GM21717 (cell line): ENCODE results near the gene MGST3.
"Not testable (repeated sequence)": the region's sequence is repeated elsewhere in the genome, so short reads cannot be mapped to it uniquely, and the experiment has no call there.

Experiments
- ATAC-seq: cut with Tn5 transposase; IDR thresholded peaks from one replicate; pipeline ENCODE4 v1.9.1; 2021; ENCODE audit warnings: mild to moderate bottlenecking, moderate library complexity; ENCODE audit not compliant: unreplicated experiment

Gene MGST3

DNA sequence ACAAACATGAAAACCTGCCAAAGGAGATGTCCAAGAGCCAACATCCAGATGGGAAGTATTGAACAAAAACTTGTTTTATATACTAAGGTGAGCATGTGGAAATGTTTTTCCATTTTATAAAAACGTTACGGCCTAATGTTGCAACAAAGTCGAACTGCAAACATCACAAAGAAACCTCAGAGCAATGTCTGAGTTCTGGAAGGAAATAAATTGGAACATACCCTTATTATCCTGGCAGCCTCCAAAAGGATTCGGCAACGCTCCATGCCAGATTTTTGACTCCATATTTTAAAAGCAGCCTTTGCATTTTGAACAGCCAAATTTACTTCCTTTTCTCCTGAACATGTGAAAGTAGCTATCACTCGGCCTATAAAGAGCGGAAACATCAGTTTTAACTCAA lies 64.0 kb downstream of the MGST3 start:
- ATAC-seq, result no peak

DNA sequence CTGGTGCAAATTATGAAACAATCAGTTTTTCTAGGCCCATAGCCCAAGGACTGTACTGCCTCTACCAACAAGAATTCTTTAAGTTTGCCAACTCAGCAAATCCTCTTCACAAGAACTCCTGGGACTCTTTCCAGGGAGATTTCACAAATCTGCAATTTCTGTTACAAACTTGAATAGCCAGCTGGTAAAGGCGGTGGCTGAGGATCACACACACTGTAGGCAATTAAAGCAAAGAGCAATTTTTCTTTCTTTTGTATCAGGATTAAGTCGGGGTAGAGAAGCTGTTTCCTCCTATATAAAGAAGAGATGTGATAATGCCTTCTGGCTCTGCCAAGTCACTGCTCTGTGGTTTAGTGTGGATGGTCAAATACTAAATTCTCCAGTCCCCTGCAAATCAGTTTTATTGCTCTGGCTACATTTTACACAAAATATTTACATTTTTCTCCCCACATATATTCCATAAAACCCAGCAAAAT lies 65.6 kb downstream of the MGST3 start:
- ATAC-seq, result no peak

DNA sequence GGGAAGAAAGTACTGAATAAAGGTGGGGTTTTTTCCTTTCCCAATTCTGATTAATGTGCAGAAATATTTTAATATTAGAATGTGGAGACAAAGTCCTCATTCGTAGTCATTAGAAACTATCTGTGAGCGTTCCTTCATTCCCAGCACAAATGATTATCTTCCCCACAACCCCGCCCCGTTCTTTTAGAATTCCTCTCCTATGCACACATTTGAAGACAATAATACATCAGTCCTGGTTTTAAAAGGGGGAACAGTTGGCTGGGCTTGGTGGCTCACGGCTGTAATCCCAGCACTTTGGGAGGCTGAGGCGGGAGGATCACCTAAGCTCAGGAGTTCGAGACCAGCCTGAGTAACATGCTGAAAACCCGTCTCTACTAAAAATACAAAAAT lies 66.5 kb downstream of the MGST3 start:
- ATAC-seq, result no peak

DNA sequence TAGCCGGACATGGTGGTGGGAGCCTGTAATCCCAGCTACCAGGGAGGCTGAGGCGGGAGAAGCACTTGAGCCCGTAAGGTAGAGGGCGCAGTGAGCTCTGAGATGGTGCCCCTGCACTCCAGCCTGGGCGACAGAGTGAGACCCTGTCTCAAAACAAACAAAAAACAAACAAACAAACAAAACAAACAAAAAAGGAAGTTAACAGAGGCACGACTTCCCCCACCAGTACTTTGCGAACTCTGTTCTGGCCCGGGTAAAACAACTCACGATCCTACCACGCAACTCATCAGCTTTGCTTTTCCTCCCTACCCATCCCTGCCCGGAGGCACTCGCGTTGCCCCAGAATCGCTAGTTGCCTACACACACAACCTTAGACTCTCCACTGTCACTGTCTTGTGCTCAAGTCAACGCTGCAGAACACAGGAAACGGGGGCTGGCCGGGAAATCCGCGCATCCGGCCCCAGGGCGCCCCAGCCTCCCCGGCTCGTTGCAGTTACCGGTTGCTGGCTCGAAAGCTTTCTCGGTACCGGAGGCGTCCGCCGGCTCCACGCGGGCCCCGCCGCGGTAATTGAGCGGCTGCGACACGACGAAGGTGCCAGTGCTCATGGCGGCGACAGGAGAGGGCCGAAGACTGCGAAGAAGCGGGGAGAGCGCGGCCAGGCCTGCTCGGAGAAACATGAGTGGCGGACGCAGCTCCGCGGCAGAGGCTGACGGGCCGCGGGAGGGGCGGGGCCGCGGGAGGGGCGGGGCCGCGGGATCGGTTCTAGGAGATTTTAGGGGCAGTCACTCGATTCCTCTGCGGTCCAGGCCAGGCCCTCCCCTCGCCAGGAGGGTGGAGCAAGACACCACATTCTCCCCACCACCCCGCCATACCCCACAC lies 67.1 kb downstream of the MGST3 start, which contains the start of gene ALDH9A1:
Gene ALDH9A1 (minus strand): TSS at position 682 of the 880 bp plus-strand sequence. CDS start 4 bp downstream, at position 678.
- peak; percentile 93 for ATAC-seq

DNA sequence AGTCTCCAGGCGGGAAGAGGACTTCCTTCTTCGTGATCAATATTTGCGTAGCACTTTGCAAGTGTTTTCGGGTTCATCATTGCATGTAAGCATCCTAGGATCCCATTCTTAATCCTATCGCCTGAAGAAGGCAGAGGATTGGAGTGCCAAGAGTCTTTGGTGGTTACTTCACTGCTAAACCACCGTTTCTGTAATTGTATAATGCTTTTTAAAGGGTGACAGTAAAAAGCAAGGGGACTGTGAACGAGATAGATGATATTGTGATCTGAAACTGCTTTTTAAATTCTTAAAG lies 67.7 kb downstream of the MGST3 start:
- ATAC-seq, result no peak

DNA sequence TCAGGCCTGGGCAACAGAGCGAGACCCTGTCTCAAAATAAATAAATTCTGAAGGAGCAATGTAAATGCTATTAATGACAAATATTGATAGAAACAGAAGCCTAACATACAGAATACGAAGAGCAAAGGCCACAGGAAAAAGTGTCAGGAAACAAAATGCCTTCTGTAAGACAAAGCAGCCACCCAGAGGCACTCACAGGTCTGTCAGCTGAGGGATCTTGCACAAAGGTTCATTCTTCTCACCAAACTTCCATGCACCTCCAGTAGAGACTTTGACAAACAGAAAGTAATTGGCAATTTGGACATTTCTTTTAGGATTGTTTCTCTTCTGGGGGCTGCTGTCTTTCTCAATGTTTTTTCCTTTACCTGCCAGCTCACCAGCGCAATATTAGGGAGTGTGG lies 68.5 kb downstream of the MGST3 start:
- ATAC-seq, result no peak

DNA sequence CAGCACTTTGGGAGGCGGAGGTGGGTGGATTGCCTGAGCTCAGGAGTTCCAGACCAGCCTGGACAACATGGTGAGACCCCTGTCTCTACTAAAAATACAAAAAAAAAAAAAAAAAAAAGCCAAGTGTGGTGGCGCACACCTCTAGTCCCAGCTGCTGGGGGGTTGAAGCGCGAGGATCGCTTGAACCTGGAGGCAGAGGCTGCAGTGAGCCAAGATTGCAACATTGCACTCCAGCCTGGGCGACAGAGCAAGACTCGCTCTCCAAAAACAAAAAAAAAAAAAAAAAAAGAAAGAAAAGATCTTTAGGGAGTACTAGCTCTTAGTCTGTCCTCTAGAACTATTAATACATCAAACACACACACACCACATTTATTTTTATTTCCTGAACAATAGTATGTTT lies 70.9 kb downstream of the MGST3 start:
- not testable (repeated sequence) for ATAC-seq

DNA sequence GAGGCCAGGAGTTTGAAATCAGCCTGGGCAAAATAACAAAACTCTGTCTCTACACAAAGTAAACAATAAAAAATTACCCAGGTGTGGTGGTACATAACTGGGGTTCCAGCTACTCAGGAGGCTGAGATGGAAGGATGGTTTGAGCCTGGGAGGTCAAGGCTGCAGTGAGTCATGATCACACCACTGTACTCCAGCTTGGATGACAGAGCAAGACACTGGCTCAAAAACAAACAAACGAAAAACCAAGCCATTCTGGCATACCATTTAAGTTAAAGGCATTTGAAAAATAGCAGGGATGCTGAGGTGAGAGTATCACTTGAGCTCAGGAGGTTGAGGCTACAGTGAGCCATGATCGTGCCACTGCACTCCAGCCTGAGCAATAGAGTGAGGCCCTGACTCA lies 72.6 kb downstream of the MGST3 start:
- ATAC-seq, result no peak
